GM23248 (cell line): Measurements from ENCODE around the gene UCK2. TPM values are rescaled to one million over a fixed set of nuclear protein-coding genes. Genes with fewer than 3 reads are reported as not detected.

Experiments used
- DNase-seq: peaks from one replicate; pipeline ENCODE4 v3.0.0-alpha.2; 2015
- H2AFZ ChIP-seq: fragments of 200-600 bp; sonication (generic); 2 replicates; pipeline ENCODE4 v1.6.1; 2016; ENCODE audit warnings: antibody characterized with exemption
- H3F3A ChIP-seq: fragments of 200-600 bp; sonication (generic); 2 replicates; pipeline ENCODE4 v1.6.1; 2016; ENCODE audit warnings: mild to moderate bottlenecking, antibody characterized with exemption, mixed run types; ENCODE audit not compliant: insufficient read depth
- H3K27ac ChIP-seq: fragments of 200-600 bp; sonication (generic); 2 replicates; pipeline ENCODE4 v1.5.1; 2016; ENCODE audit warnings: mild to moderate bottlenecking
- H3K27me3 ChIP-seq: fragments of 200-600 bp; sonication (generic); replicated peaks from 2 replicates; pipeline ENCODE4 v1.6.1; 2016; ENCODE audit warnings: mild to moderate bottlenecking; ENCODE audit not compliant: insufficient read depth
- H3K36me3 ChIP-seq: fragments of 200-600 bp; sonication (generic); 2 replicates; pipeline ENCODE4 v1.6.1; 2016; ENCODE audit warnings: low read depth, mild to moderate bottlenecking
- H3K4me1 ChIP-seq: fragments of 200-600 bp; sonication (generic); 2 replicates; pipeline ENCODE4 v1.6.1; 2016; ENCODE audit warnings: mild to moderate bottlenecking; ENCODE audit not compliant: insufficient read depth
- H3K4me2 ChIP-seq: fragments of 200-600 bp; sonication (generic); one replicate; pipeline ENCODE4 v1.6.1; 2016; ENCODE audit warnings: mild to moderate bottlenecking; ENCODE audit not compliant: unreplicated experiment
- H3K4me3 ChIP-seq: fragments of 200-600 bp; sonication (generic); 2 replicates; pipeline ENCODE4 v1.5.1; 2016; ENCODE audit warnings: mild to moderate bottlenecking
- H3K79me2 ChIP-seq: fragments of 200-600 bp; sonication (generic); 2 replicates; pipeline ENCODE4 v1.6.1; 2016; ENCODE audit warnings: mild to moderate bottlenecking; ENCODE audit not compliant: insufficient read depth
- H3K9ac ChIP-seq: fragments of 200-600 bp; sonication (generic); 2 replicates; pipeline ENCODE4 v1.6.1; 2016; ENCODE audit warnings: mild to moderate bottlenecking
- H3K9me2 ChIP-seq: fragments of 200-600 bp; sonication (generic); 2 replicates; pipeline ENCODE4 v1.6.1; 2016; ENCODE audit warnings: mixed run types, mild to moderate bottlenecking, moderate library complexity; ENCODE audit not compliant: insufficient read depth
- H3K9me3 ChIP-seq: fragments of 200-600 bp; sonication (generic); one replicate; pipeline ENCODE4 v1.6.1; 2017; ENCODE audit warnings: low read depth
- H4K20me1 ChIP-seq: fragments of 200-600 bp; sonication (generic); 2 replicates; pipeline ENCODE4 v1.6.0; 2016; ENCODE audit not compliant: insufficient read depth
- EZH2 ChIP-seq: fragments of 200-600 bp; sonication (generic); IDR thresholded peaks from 2 replicates; pipeline ENCODE4 v1.6.1; 2018; ENCODE audit warnings: antibody characterized with exemption, mild to moderate bottlenecking; ENCODE audit not compliant: insufficient read depth, poor library complexity, severe bottlenecking
- EZH2phosphoT487 ChIP-seq: fragments of 200-600 bp; sonication (generic); IDR thresholded peaks from 2 replicates; pipeline ENCODE4 v1.6.1; 2018; ENCODE audit warnings: antibody characterized with exemption, moderate library complexity, mild to moderate bottlenecking, low read depth; ENCODE audit not compliant: insufficient read depth
- WGBS, 2 experiments: methylation state at CpG; one replicate each; pipeline ENCODE4 v1.1.6; 2015 to 2017; ENCODE audit warnings: low lambda C conversion rate in 2 of 2, low coverage in 1 of 2; ENCODE audit errors: missing lambda C conversion rate in 2 of 2; 5-methylcytosine and 5-hydroxymethylcytosine counted together
- in situ Hi-C: fragments of 300-500 bp; cut with MboI; formaldehyde crosslinking; loops from 2 replicates; pipeline ENCODE4 v1.15.0; 2020
- polyA plus RNA-seq: library from polyadenylated mRNA; unstranded; fragments of >200 nt; fragmentation: Nextera tagmentation; extraction: Ambion mirVana; gene quantifications from 2 replicates; pipeline ENCODE4 v1.2.1, GENCODE V29; 2016
- total RNA-seq: library from RNA; depleted of rRNA; stranded (reverse); fragments of >200 nt; shearing (Covaris generic); gene quantifications from 2 replicates; pipeline ENCODE4 v1.2.3, GENCODE V29; 2014

UCK2 gene
- total and polyA plus RNA-seq, 2 experiments from 2014 or later, result 78.2 to 81.9 TPM

GRCh38 chr1:165836664-165837482 lies 9.5 kb downstream of the UCK2 start:
- DNase-seq, result no peak
- H4K20me1 ChIP-seq, result peaks cover 9% of the 10 kb centered on the region; the same call in 1 of the 2 replicates
- peaks cover 6% of the 10 kb centered on the region; the same call in 1 of the 2 replicates for H3F3A ChIP-seq
- no peak overlapping the region for H3K4me3 ChIP-seq
- no peak overlapping the region for H3K9ac ChIP-seq
- no peaks in the 10 kb centered on the region for H3K9me3 ChIP-seq
- H2AFZ ChIP-seq, result no peak overlapping the region
- H3K27ac ChIP-seq, result no peak overlapping the region
- 82 to 87% methylated on average over 6 of the region's 6 CpGs for WGBS, 2 experiments
- H3K9me2 ChIP-seq, result no peaks in the 10 kb centered on the region
- in situ Hi-C loops, result no loop called here
- H3K36me3 ChIP-seq, result no peaks in the 10 kb centered on the region
- TF ChIP-seq EZH2phosphoT487, result no peak
- no peak for TF ChIP-seq EZH2
- H3K27me3 ChIP-seq, result no peaks in the 10 kb centered on the region
- H3K4me1 ChIP-seq, result peaks cover 7% of the 10 kb centered on the region
- H3K79me2 ChIP-seq, result peaks cover 100% of the 10 kb centered on the region
- H3K4me2 ChIP-seq, result no peak overlapping the region

GRCh38 chr1:165837838-165838364 lies 10.5 kb downstream of the UCK2 start:
- H3K4me1 ChIP-seq, result peaks cover 17% of the 10 kb centered on the region
- H2AFZ ChIP-seq, result no peak overlapping the region
- H3K27me3 ChIP-seq, result no peaks in the 10 kb centered on the region
- H4K20me1 ChIP-seq, result peaks cover 14% of the 10 kb centered on the region; the same call in 1 of the 2 replicates
- H3K9ac ChIP-seq, result no peak overlapping the region
- DNase-seq, result no peak
- no peaks in the 10 kb centered on the region for H3K9me3 ChIP-seq
- no peak overlapping the region for H3K27ac ChIP-seq
- H3K9me2 ChIP-seq, result no peaks in the 10 kb centered on the region
- WGBS, 2 experiments, result 98 to 99% methylated on average over 6 of the region's 6 CpGs
- peaks cover 100% of the 10 kb centered on the region for H3K79me2 ChIP-seq
- H3K4me2 ChIP-seq, result no peak overlapping the region
- in situ Hi-C loops, result no loop called here
- peaks cover 16% of the 10 kb centered on the region for H3F3A ChIP-seq
- H3K36me3 ChIP-seq, result no peaks in the 10 kb centered on the region
- TF ChIP-seq EZH2phosphoT487, result no peak
- no peak for TF ChIP-seq EZH2
- no peak overlapping the region for H3K4me3 ChIP-seq

GRCh38 chr1:165840423-165840822 lies 13.0 kb downstream of the UCK2 start:
- H3K36me3 ChIP-seq, result no peaks in the 10 kb centered on the region
- peaks cover 100% of the 10 kb centered on the region for H3K79me2 ChIP-seq
- peaks cover 20% of the 10 kb centered on the region; the same call in 1 of the 2 replicates for H4K20me1 ChIP-seq
- DNase-seq, result no peak
- H3K9ac ChIP-seq, result no peak overlapping the region
- no peak overlapping the region for H3K4me2 ChIP-seq
- H2AFZ ChIP-seq, result no peak overlapping the region
- H3K9me2 ChIP-seq, result no peaks in the 10 kb centered on the region
- H3K4me1 ChIP-seq, result peaks cover 25% of the 10 kb centered on the region
- no peaks in the 10 kb centered on the region for H3K27me3 ChIP-seq
- no peaks in the 10 kb centered on the region for H3K9me3 ChIP-seq
- no peak overlapping the region for H3K4me3 ChIP-seq
- TF ChIP-seq EZH2, result no peak
- TF ChIP-seq EZH2phosphoT487, result no peak
- H3F3A ChIP-seq, result peaks cover 34% of the 10 kb centered on the region
- WGBS, 2 experiments, result 98 to 99% methylated on average over 4 of the region's 4 CpGs
- H3K27ac ChIP-seq, result no peak overlapping the region
- in situ Hi-C loops, result no loop called here

GRCh38 chr1:165841582-165842017 lies 14.2 kb downstream of the UCK2 start:
- no peaks in the 10 kb centered on the region for H3K9me3 ChIP-seq
- H3K4me3 ChIP-seq, result no peak overlapping the region
- peak overlapping the region; percentile 51 for H3K27ac ChIP-seq
- TF ChIP-seq EZH2 (no peak), EZH2phosphoT487 (no peak)
- no peak overlapping the region for H3K9ac ChIP-seq
- peak; percentile 54 for DNase-seq
- no peak overlapping the region for H3K4me2 ChIP-seq
- H3K27me3 ChIP-seq, result no peaks in the 10 kb centered on the region
- no peaks in the 10 kb centered on the region for H3K36me3 ChIP-seq
- peaks cover 100% of the 10 kb centered on the region for H3K79me2 ChIP-seq
- 77 to 78% methylated on average over 3 of the region's 3 CpGs for WGBS, 2 experiments
- peaks cover 25% of the 10 kb centered on the region for H3K4me1 ChIP-seq
- H4K20me1 ChIP-seq, result peaks cover 20% of the 10 kb centered on the region; the same call in 1 of the 2 replicates
- in situ Hi-C loops, result no loop called here
- H3F3A ChIP-seq, result peaks cover 34% of the 10 kb centered on the region
- H3K9me2 ChIP-seq, result no peaks in the 10 kb centered on the region
- H2AFZ ChIP-seq, result no peak overlapping the region
